NCI-H1417 treated with DMSO at 0.1 percent for 48 hours (cell line): ENCODE results near the gene APOM.

Experiments
- DNase-seq: peaks from one replicate; lab custom pipeline; 2025; lab: John Stamatoyannopoulos, UW

Gene APOM

DNA sequence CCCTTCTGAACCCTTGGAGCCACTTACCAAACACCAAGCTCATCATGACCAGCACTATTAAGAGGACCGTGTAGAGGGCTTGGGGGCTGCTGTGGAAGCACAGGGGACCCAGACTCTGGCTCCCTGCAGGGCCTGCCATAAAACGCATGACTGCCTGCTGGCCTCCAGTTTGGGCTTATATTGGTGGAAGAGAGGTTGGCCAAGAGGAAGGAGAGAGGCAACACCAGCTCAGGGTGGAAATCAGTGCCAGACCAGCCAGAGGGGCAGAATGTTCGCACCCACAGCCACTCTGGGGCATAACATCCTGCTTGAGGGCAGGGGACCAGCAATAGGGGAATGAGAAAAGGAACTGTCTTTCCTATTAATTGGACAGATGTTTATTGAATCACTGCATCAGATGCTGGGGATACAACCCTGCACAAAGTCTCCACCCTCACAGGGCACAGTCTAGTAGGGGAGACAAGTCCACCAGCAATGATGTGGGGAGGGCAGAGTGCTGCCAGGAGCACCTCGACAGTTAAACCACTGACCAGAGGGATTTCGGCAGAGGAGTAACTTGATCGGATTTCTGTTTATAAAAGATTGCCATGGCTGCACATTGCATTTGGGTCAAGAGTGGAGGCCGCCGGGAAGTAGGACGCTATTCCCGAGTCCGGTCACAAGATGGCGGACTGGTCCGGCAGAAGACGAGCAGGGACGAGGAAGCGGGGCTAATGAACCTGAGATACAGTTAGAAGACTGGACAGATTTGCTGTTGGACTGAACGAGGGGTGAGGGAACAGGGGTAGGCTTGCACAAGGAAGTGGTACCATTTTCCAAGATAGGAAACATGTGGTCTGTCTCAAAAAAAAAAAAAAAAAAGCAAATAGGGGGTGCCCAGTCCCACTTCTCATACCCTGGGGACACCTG is 24.8 kb downstream of the APOM start, which contains the start of gene LY6G5C:
LY6G5C (minus strand) TSS at position 842 of the 909 bp plus-strand sequence; CDS start at position 148, 694 bp downstream.
- peak; percentile 52 for DNase-seq

DNA sequence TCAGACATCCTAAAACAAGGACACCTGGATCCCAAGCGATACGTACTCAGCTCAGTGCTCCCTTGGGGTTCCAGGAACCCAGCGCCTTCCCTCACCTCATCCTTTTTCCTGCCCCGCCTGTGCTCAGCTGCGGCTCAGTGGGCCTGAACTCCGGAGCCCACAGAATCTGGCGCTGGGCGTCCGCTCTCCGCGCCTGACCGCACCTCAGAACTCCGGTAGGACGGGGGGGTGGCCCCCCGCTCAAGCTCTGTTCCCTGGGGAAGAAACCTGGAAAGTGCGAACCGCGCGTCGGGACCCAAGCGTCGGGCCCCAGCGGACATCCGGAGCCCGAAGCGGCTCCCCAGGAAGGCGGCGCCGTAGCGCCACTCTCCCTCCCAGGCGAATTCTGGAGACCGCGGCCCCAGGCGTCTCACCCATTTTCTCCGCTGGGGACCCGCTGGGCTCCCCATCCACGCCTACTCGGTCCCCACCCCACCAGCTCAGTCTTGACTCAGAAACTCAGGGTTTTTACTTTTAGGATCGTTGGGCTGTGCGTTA is 25.5 kb downstream of the APOM start:
- no peak for DNase-seq

DNA sequence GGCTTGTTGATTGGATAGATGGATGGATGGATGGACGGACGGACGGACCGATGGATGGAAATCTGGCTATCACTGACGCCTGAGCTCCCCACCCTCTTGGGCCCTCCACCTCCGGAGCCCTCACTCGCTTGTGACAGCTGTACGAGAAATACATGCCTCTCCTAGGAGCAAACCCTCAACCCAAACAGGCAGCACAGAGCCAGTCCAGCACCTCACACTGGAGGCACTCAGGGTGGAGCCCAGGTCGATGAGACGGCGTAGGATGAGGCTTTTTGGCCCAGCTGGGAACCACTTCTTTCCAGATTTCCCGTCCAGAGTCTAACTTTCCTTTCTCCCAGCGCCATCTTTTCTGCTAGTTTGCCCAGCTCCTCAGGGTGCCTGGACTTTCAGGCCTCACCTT is 27.9 kb downstream of the APOM start:
- no peak for DNase-seq

DNA sequence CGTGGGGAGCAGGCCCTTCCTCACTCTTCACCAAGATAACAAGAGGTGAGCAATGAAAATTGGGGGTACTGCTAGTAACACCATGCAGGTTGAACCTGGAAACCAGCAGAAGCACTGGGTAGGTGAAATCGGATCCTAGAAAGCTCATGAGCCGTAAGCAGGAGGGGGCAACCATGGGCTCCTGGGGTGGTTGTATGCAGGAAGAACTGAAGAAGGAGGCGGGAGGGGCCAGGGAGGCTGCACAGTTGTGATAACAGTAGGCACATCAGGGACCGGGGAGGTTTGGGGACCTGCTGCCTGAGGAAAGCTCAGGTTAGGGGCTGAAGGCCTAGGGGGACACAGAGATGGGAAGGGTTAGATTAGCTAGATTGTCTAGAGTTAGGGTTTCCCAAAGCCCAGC is 30.8 kb downstream of the APOM start:
- DNase-seq: no peak

DNA sequence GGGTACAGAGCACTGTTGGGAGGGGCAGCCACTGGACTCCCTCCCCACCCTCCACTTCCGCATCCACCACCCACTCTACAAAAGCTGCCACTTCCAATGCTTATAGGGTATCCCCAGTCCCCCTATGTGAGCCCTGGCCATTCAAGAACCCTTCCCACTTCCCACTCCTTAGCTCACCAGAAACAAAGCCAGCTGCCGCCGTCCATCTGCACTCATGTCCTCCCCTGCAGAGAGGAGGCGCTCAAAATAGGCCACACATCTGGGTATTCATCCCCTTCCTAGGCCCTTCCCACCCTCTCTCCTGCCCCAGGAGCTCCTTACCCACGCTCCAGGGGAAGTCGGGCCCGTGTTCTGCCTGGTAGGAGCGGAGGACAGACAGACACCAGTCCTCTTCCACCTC is 31.6 kb downstream of the APOM start:
- no peak for DNase-seq

DNA sequence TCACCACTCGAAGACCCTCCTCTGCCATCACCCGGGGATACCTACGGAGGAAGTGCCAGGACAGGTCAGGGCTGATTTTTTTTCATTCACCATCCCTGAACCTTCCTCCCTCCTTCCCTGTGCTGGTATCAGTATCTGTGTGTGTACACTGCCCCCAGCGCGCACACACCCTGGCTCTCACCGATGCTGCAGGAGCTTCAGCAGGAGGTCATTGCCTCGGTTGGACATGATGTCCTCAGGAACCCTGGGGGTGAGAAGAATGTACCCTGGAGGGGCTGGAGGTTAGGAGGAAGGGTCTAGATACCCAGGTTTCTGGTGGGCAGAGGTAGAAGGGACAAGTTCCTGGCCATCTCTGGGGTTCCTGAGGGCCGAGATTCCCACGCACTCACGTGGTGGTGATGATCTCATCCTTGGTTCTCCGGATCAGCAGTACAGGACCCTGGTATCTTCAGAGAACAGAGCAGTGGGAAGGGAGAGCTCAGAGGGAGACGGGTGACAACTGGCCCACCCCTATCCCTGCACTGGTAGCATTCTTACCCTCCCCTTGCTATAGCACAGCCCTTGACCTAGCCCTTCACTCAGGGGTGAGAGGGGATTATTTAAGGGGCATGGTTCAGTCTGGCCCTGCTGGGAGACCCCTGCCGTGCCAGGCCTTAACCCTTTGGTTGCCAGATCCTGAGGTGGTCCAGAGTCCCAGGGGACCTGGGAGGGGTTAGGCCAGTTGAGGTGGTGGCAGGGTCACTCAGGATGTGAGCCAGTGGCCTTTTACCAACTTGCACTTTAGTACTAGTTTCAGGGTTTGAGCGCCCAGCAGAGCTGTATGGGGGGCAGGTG is 32.4 kb downstream of the APOM start:
- DNase-seq: no peak

DNA sequence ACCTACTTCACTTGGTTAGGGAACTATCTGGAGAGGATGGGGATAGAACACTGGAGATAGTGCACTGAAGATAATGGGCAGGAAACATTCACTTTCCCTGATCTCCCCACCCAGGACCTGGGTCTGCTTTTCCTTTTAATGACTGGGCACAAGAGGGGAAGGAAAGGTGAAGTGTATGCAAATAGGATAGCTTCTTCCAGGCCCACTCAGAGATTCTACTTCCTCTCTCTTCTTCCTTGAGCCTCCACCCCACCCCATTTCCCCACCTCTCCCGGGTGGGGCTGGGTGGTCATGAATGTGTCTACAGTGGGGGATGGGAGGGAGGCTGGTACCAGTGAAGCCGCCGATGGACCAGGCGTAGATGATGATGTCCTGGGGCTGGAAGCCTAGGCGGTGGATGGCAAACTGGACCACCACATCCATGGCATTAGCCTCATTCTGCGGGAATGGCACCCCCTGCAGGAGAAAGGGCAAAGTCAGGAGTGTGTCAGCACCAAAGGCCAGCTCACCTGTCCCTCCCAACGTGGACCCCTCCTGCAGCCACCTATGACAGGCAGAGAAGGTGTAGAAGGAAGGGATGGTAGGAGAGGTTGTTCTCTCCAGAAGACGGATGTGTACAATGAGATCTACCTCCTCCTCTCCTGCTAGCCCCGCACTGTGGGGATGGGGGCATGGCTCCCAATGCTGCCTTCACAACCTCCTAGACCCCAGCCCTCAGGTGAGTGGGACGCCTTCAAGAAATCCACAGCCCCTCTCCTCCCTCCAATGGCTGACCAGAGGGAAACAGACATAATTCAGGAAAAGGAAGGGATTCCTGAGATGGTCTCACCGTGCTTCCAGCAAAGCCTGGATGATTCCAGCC is 33.8 kb downstream of the APOM start:
- no peak for DNase-seq

DNA sequence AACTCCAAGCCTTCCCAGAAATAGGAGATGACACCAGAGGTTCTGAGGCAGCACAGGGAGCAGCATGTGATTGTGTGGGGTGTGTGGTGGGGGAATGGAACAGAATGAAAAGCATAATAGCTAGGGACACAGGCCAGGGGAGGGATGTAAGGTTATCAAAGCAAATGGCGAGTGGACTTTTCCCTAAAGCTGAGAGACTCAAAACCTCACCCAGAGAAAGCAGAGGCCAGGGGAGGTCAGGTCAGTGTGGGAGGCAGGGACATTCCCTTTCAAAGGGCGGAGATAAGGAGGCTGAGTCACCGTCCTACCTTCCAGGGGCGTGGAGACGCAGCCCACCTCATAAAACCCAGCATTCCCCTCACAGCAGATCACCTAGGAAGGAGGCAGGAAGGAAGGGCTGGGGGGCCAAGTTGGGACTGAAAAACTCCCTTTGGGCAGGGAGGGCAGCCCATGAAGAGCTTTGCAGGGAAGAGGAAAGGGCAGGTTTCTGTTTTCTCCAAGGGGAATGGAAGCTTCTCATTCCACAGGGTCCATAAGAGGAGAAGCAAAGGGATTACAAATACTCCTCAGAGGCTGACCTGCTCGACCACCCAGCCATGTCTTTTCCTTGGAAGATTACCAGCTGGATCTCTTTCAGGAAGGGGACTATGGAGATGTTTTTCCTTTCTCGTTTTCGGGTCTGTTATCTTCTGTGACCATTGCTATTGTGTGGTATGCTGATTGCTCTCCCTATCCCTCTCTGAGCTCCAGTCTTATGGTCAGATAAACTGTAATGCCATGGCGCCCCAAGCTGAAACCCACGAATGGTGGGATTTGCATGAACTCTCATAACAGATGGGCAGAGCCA is 34.8 kb downstream of the APOM start:
- DNase-seq: no peak

DNA sequence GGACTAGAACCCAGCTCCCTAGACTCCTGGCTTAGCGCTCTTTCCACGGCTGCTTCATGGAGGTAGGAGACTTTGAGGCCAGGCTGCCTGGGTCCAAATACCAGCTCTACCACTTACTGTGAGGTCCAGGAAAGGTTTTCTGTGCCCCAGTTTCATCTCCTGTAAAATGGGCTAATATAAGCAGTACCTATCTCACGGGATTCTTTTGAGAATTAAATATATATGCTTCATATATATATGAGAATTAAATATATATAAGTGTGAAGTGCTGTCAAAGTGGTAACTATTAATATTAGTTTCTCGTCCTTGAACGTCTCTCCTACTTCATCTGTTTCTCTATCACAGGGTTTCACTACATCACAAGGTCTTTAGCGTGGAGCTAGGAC is 35.4 kb downstream of the APOM start:
- no peak for DNase-seq

DNA sequence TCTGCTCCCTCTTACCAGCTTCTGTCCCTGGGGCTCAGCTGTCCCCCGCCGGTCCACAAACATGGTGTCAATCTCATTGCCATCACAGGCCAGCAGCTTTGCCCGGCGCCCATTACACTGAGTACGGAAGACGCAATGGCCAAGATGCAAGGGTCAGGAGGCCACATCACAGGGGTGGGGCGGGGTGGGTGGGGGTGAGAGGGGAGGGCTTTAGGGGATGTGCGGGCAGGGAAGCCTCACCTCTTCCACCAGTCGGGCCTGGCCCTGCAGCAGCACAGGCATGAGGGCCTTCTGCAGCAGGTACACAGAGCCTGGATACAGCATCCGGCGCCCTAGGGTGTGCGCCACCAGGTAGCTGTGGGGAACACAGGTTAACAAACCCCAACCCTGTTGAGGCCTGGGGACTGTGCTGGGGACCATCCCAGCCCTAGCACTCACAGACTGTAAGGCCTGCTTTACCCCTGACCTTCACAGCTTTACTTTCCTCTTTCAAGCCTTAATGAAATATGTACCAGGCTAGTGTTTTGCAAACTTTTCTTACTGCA is 35.9 kb downstream of the APOM start:
- DNase-seq: no peak

DNA sequence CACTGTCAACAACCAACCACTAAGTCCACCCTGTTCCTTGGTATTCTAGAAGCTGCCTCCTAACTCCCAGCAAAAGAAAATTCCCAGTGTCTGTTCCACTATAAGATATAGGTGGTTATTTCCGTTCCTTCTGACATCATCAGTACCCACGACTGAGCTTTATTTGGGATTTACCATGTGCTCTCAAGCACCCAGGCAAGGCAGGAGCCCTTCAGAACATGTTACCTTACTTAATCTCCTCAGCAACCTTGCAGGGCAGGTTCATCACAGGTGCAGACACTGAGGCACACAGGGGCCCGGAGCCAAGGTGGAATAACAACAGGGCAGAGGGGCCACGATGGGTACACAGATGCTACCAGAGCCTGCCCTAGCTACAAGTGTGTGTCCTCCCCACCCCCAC is 36.7 kb downstream of the APOM start:
- DNase-seq: no peak

DNA sequence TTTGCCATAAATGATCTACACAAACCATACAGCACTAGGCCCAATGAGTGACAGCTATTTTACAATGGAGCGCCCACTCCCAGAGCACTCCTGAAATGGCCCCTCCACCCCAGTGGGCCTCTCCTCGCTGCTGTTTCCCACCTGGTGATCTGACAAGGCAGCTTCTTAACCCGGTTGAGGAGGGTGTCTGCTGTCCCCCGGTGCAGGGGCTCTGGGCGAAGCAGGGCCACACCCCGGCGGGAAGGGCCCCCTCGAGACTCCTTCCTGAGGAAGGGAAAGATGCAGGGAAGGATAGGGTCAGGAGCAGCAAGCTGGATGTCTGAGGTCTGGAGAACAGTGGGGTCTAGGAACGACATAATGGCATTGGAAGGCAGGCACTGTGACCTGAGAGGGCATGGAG is 37.2 kb downstream of the APOM start:
- no peak for DNase-seq

DNA sequence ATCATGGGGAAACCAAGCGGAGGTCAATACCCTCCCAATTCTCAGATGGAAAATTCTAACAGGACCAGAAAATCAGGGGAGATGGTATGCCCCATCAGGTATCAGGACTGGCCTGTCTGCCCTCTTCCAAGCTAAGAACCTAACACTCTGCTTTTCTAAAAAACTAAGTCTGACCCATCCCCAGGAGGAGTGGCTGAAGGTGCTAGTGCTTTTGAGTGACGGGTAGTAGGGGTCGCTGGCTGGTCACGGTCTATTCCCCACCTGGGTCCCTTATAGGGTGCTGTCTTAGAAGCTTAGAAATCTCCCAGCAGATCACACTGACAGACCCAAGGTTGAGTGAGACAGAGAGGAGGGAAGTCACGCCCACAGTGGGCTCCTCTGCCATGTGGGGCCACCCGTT is 37.8 kb downstream of the APOM start:
- no peak for DNase-seq

DNA sequence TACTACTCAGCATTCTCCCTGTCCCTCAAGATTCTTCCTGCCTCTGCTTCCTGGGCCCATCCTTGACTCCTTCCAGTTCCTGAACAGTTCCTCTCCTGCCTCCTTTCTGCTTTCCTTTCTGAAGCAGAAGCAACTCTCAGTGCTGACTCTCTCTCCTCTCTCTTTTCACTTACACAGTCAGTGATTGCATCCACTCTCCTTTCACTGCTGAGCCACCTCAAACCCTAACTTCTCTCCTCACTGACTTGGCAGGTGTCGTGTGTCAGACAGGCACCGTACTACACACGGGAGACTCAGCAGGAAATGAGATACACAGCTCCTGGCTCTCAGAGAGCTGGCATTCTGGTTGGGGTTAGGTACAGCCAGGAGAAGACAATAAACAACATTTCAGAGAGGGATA is 41.9 kb downstream of the APOM start:
- DNase-seq: no peak

DNA sequence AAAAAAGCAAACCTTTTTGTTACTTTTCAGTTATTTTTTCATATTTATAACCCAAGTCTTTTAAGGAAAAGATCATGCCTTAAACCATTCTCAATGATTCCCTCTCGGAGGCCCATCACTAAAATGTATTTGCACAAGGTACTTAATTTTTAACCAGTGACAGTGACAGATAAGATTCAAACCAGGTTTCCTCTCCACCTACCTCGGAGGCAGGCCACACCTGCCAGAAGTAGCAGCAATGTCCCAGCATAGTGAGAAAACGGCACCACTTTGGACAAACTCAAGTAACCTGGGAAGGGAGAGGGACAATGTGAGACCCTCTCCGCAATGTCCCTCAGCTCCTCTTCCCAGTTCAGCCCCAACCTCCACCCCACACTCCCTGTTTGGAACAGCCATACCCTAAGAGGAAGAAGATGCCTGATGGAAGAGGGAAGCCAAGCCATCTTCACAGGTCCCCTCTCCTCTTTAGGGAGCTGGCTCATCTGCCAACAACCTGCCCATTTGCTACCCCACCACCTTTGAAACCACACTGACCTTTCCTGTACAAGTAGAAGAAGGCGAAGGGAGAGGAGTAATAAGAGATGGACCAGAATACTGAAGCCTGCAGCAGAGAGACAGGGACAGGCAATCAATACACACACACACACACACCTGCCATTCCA is 45.2 kb downstream of the APOM start:
- no peak for DNase-seq

DNA sequence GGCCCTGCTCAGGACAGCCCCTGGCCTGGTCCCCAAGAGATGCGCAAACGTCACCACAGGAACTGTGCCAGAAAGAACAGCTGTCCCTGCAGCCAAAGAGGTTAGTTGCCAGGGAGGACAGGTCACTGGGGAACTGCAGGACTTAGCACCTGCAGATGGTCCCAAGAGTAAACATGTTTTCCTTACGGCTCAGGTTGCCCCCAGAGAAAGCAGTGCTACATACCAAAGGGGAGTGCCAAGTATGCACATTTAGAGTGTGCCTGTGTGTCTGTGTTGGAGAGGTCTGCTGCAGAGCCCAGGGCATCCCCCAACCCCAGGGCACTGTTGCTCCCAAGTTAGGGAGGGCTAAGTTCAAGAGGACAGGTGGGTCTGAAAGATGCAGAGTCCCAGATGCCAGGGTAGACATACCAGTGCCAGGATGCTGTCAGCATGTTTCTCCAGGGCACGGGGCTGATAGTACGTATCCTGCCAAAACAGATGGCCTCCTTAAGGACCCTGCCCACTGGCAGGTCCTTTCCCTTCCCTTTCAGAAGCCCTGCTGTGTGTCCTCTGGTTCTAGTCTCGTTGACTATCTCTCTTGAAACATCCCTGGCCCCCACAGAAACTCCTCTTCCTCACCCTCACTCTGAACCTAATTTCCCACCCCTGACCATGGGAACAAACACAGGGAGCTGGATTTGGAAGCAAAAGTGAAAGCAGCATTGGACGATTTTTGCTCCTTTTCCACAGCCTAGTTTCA is 46.1 kb downstream of the APOM start:
- DNase-seq: no peak

DNA sequence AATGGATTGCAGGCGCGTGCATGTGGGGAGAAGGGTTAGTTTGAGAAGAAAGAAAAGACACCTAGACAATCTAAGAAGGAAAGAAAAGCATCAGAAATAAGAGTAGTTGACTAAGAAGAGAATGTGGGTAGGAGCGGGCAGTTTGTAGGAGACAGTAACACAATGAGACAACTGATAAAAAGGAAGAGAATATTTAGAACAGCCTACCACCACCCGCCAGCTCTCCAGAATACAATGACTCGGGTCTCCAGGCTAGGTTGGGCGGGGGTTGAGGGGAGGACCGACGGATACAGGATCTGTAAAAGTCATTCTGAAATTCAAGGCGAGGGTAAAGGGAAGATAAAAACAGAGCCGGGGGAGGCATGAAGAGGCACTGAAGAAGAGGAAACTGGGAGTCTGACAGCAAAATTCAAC is 46.7 kb downstream of the APOM start:
- no peak for DNase-seq

DNA sequence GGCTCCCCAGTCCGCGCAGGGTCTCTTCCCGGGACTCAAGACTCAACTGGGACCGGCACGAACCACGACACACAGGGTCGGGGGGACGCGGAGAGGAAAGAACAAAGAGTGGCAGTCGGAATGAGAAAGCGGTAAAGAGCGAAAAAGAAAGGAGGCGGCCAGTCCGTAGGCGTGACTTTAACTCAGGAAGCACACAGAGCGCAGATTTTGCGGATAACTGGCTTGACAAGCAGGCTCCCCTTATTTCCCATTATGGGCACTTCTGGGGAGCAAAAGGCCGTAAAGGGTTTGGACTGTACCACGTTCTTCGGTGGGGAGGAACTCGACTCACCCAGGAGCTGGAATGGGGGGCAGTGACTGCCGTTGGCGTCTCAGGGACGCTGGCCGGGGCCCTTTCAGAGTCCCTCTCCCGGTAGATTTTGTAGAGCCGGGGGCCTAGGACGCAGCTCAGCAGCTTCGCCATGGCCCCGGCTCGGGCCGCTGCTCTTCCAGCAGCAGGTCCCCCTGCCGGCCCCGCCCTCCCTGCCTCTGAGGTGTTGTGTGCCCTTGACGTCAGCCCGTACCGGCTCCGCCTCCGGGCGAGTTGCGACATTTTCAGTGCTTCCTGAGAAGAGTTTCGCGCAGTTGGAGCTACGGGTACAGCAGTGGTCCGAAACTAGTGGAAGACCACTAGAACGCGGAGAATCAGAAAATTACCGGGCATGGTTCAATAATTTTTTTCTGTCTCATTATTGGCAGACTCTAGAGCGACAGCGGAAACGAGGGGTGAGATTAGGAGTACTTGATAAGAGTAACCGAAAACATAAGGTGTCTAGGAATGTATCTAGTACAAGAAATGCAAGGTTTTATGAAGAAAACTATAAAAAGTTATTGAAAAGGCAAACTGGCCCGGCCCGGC is 47.4 kb downstream of the APOM start, which contains the start of gene ABHD16A:
ABHD16A (minus strand) TSS at position 506 of the 898 bp plus-strand sequence; CDS start at position 463, 43 bp downstream.
- peak; percentile 78 for DNase-seq
